GM21360 (cell line): ENCODE data around the gene MAST1.
"Not testable (repeated sequence)": the region's sequence is repeated elsewhere in the genome, so short reads cannot be mapped to it uniquely, and the experiment has no call there.

Experiments used
- ATAC-seq: cut with Tn5 transposase; IDR thresholded peaks from one replicate; pipeline ENCODE4 v1.9.1; 2021; ENCODE audit warnings: mild to moderate bottlenecking, moderate library complexity; ENCODE audit not compliant: unreplicated experiment

The MAST1 gene

DNA sequence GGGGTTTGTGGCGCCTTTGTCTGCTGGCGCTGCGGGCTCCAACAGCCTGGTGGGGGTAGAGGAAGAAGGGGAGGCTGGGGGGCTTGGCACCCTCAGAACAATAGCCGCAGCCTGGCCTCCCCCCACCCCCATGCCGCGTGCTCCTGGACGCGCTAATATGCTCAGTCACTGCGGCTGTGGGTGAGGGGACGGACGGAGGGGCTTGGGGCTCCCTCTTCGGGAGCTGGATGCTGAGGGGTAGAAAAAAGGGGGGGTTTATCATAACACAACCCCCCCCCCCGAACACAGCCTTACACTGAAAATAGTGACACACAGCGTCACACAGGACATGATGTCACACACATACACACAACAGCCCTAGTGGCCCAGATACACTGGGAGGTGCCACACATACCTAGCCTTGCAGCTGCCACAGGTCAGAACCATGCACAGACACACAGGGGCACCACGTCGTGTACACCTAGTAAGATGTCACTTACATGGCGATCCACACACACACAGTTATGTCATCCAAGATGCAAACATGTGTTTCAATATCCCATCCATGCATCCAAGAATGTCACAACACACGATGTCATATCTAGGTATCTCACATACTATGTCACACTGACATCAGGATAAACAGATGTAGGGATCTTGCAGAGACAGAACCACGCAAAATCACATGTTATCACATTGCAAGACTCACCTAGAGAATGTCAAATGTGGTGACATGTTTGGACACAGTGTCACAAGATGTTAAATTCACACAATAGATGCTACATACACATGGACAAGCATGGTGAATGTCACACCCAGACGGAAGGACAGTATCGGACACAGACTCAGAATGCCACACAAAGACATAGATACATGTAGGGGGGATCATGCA lies 806 bp downstream of the MAST1 start:
- no peak for ATAC-seq

DNA sequence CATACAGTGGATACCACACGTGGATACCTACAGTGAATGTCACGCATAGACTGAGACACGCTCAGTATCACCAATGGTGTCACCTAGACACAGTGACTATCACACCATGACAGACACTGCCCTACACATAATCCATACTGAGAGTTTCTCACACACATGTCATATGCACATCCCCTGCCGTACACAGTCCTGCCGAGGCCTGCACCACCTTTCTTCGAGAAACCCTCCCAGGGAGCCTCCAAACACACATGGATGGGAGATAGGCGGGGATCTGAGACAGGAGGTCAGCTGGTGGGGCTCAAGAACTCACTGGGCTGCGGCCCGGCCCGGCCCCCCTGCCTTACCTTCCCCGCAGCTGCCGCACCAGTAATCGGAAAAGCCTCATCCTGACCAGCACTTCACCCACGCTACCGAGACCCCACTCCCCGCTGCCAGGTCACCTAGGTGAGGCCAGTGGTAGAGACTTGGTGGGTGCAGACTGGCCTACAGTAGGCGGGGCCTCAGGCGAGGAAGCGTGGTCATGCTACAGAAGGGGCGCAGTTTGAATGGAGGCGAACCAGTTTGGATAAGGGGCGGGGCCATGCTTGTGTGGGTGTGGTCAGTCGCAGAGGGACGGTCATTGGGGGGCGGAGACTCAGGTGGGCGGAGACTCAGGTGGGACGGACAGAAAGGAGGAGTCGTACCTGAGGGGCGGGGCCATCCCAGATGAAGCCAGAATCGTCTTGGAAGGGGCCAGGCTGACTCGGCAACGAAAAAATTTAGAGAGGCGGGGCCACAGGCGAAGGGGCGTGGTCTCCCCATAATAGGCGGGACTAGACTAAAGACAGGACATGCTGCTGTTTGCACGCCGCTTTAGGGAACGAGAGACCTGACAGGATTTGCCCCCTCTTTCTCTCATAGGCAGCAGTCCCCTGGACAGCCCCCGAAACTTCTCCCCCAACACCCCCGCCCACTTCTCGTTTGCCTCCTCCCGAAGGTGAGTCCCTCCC lies 2.1 kb downstream of the MAST1 start:
- no peak for ATAC-seq

DNA sequence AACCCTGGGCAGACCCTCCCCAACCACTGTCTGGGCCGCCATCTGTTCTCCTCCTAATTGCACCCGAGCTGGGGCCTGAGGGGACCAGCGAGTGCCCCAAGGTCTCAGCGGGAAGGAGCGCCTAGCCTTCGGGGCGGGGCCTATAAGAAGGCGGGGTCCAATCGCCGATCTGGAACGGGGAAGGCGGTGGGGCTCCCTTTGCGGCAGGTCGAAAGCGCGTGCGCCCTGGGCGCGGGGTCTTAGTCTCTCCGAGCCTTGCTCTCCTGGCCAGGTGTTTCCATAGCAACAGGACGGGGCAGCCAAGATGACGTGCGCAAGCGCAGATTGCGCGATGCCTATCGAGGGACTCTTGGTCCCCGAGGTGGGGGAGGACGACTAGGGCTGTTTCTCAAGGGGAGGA lies 2.8 kb downstream of the MAST1 start:
- no peak for ATAC-seq

DNA sequence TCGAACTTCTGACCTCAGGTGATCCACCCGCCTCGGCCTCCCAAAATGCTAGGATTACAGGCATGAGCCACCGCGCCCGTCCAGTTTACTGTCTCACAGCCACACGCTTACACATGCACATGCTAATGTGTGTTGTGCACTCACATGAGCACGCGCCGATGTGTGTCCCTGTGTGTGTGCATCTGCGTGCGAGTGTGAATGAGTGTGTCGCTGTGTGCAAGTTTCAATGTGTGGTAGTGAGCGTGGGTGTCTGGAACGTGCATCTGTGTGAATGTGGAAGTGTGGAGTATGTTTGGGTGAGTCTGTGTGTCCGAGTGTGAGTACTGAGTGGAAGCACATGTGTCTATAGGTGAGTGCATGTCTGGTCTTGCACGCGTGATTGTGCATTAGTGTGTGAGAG lies 4.2 kb downstream of the MAST1 start:
- no peak for ATAC-seq

DNA sequence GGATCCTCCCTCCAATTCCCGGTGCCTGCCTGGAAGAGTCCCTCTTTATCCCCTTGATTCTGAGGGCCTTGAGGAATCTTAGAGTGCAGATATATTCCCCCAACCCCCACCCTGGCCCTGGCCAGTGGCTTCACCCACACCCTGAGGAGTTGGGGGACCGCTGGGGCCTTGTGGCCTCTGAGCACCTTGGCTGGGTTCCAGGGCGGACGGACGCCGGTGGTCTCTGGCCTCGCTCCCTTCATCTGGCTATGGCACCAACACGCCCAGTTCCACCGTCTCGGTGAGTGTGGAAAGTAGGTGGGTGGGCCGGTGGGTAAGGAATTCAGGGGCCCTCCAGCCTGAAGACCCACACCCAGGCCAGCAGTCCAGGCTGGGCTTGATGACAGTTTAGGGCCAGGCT lies 5.0 kb downstream of the MAST1 start:
- ATAC-seq: no peak

DNA sequence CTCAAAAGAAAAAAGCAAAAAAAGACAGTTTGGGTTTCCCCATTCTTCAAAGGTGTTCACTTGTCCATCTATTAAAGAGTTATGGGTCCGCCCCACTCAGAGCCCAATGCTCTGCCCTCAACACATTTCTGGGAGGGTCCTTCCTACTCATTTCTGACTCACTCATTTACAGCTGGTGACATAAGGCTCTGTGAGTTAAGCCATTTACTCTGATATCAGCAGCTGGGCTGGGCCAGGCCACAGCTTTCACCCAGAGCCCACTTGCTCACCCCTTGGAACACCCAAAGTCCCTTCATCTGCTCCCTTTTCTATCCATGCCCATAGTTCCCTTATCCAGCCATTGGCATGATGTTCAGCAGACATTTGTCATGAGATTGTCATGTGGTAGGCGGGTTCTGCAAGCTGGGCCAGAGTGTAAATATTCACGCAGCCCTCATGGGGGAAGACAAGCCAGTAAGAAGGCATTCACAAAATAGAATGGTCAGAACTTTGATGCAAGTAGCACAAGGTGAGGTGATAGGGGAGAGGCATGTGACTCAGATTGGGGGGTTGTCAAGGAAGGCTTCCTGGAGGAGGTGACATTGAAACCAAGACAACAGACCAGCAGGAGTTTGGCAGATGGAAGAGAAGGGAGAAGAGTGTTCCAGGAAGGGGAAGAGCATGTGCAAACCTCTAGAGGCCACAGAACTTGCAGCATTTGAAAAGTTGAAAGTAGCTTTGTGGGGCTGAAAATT lies 5.9 kb downstream of the MAST1 start:
- no peak for ATAC-seq

DNA sequence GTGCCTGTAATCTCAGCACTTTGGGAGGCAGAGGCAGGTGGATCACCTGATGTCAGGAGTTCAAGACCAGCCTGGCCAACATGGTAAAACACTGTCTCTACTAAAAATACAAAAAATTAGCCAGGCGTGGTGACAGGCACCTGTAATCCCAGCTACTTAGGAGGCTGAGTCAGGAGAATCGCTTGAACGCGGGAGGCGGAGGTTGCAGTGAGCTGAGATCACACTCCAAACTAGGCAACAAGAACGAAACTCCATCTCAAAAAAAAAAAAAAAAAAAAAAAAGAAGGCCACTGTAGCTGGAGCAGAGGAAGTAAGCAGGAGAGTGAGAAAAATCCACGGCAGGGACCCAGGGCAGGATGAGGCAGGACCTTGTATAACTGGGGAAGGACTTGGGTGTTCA lies 8.3 kb downstream of the MAST1 start:
- ATAC-seq: not testable (repeated sequence)

DNA sequence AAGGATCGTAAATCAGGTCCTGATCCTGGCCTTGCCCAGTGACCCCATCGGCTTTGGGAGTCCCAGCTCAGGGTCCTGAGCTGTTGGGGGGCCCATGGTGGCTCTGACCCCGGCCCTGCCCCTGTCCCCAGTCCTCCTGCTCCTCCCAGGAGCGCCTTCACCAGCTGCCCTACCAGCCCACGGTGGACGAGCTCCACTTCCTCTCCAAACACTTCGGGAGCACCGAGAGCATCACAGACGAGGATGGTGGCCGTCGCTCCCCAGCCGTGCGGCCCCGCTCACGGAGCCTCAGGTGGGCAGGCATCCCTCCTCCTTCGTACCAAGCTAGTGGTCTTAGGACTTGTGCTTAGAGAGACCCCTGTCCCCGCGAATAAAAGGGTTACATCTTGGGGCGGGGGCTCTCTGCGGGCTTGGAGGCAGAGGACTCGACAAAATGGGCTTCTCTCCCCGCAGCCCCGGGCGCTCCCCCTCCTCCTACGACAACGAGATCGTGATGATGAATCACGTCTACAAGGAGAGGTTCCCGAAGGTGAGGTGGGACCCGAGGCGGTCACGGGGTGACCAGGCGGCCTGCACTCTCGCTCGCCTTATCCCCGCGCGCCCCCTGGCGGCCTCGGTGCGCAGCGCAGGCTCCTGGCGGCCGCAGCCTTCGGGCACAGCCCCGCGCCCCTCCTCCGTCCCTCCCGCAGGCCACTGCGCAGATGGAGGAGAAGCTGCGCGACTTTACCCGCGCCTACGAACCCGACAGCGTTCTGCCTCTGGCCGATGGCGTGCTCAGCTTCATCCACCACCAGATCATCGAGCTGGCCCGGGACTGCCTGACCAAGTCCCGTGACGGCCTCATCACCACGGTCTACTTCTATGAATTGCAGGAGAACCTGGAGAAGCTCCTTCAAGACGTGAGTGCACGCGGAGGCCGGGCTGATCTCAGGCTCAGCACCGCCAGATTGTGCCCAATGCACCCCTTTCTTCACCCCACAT lies 9.1 kb downstream of the MAST1 start:
- ATAC-seq: no peak

DNA sequence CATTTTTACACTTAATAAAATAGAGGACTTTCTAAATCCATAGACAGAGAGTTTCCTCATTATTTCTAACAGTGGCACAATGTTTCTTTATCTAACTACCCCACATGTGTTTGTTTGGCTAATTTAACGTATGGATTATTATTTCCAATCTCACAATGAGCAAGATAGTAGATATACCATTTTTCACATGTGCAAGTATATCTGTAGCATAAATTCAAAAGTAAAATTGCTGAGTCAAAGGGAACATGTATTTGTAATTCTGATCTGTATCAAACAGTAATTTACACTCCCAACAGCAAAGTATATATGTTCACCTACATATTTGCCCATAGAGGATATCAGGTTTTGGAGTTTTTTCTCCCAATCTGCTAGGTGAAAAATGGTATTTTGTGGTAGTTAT lies 18.3 kb downstream of the MAST1 start:
- ATAC-seq: no peak

DNA sequence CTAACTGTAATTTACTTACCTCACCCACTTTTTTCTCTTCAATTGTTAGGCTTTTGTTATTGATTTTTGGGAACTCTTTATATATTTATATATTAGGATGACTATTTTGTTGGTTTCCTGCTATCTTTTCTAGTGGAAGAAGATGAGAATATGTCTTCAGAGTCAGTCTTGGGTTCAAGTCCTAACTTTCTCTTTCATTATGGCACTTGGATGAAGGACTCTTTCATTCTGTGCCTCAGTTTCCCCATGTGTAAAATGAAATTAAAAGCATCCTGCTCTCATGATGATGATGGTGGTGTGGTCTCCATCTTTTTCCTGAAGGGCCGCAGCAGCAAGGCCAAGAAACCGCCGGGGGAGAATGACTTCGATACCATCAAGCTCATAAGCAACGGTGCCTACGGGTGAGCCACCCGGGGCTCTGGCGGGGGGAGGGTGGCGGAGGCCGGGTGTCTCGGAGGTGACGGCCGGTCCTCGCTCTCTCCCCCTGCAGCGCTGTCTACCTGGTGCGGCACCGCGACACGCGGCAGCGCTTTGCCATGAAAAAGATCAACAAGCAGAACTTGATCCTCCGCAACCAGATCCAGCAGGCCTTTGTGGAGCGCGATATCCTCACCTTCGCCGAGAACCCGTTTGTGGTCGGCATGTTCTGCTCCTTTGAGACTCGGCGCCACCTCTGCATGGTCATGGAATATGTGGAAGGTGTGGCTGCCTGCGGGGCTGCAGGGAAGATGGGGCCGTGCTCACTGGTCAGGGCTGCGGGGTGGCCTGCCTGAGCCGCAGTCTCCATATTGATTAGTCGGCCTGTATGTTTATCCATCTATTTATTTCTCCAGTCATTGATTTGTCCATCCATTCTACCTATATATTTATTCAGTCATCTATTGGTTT lies 20.0 kb downstream of the MAST1 start:
- no peak for ATAC-seq

DNA sequence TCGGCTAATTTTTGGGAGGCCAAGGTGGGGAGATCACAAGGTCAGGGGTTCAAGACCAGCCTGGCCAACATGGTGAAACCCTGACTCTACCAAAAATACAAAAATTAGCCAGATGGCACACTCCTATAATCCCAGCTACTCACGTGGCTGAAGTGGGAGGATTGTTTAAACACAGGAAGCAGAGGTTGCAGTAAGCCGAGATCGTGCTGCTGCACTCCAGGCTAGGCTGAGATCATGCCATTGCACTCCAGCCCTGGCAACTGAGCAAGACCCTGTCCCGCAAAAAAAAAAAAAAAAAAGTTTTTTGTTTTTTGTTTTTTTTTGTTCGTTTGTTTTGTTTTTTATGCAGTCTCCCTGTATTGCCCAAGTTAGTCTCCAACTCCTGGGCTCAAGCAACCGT lies 21.2 kb downstream of the MAST1 start:
- ATAC-seq: no peak

GRCh38 chr19:12864143-12864542 lies 25.8 kb downstream of the MAST1 start:
- ATAC-seq: no peak

DNA sequence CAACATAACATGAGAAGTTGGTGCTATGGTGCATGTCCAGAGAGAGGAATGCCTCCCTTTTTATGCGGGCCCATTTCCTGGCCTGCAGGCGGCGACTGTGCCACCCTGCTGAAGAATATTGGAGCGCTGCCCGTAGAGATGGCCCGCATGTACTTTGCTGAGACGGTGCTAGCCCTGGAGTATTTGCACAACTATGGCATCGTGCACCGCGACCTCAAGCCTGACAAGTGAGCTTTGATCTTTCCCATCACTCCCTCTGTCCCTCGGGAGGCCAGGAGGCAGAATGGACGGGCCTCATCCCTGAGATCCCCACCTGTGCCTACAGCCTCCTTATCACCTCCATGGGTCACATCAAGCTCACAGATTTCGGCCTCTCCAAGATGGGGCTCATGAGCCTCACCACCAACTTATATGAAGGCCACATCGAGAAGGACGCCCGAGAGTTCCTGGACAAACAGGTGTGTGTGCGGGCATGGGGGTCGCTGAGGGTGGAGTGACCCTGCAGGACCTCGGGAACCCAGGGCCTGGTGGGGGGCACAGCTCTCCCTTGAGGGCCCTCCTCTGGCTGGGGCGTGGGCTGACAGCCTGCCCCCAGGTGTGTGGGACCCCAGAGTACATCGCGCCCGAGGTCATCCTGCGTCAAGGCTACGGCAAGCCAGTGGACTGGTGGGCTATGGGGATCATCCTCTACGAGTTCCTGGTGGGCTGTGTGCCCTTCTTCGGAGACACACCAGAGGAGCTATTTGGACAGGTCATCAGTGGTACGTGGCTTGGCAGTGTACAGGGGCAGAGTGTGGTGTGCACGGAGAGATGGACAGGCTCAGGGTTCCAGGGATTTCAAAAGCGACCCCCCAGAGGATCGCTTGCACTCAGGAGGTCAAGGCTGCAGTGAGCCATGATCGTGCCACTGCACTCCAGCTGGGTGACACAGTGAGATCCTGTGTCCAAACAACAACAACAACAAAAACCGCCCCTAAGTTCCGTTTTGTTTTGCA lies 26.7 kb downstream of the MAST1 start:
- no peak for ATAC-seq

- no peak for ATAC-seq
These were observed 27.6 kb downstream of the MAST1 start for GRCh38 chr19:12865746-12866415.

- no peak for ATAC-seq
These were observed 28.3 kb downstream of the MAST1 start for GRCh38 chr19:12866416-12867119.
